H1 (cell line): ENCODE measurements around the gene BRPF1. TPM values are rescaled to one million over a fixed set of nuclear protein-coding genes. Genes with fewer than 3 reads are reported as not detected.

Experiments used
- CTCF ChIA-PET: fragments of 300-600 bp; sonication (Branson Sonifier 250); formaldehyde crosslinking; loops from one replicate; lab custom pipeline; 2021; ENCODE audit not compliant: partially characterized antibody; lab: Charles Lee
- POLR2A ChIA-PET: fragments of 300-600 bp; sonication (Branson Sonifier 250); formaldehyde crosslinking; loops from one replicate; lab custom pipeline; 2021; ENCODE audit warnings: inconsistent platforms; ENCODE audit not compliant: partially characterized antibody; lab: Charles Lee
- DNase-seq, 2 experiments: peaks; one replicate each; pipeline versions ENCODE4 v3.0.0 to v3.0.0-alpha.2; 2010 to 2022; ENCODE audit warnings: low spot score in 2 of 2, low read depth in 1 of 2, mixed read lengths in 1 of 2
- FAIRE-seq: peaks from 2 replicates; lab custom pipeline; 2011; peaks lifted over from hg19 to GRCh38; lab: Jason Lieb, UNC
- H2AFZ ChIP-seq: 2 replicates; pipeline ENCODE4 v1.8.1; 2012; ENCODE audit warnings: low read length, inconsistent platforms
- H2AK5ac ChIP-seq: 2 replicates; pipeline ENCODE4 v1.6.1; 2013; ENCODE audit warnings: low read depth, low read length
- H2BK120ac ChIP-seq: replicated peaks from 2 replicates; pipeline ENCODE3; 2013; ENCODE audit warnings: low read depth, low read length, inconsistent platforms
- H2BK12ac ChIP-seq: 2 replicates; pipeline ENCODE4 v1.6.1; 2013; ENCODE audit warnings: low read depth, low read length
- H2BK15ac ChIP-seq: 2 replicates; pipeline ENCODE4 v1.6.1; 2013; ENCODE audit warnings: low read length
- H2BK20ac ChIP-seq: 2 replicates; pipeline ENCODE4 v1.6.1; 2013; ENCODE audit warnings: low read length
- H2BK5ac ChIP-seq: 2 replicates; pipeline ENCODE4 v1.6.1; 2013; ENCODE audit warnings: low read depth, low read length
- H3K14ac ChIP-seq: 2 replicates; pipeline ENCODE4 v1.6.1; 2013; ENCODE audit warnings: inconsistent platforms; ENCODE audit not compliant: insufficient read length
- H3K18ac ChIP-seq: 2 replicates; pipeline ENCODE4 v1.6.1; 2013; ENCODE audit warnings: low read length; ENCODE audit errors: extremely low read depth
- H3K23ac ChIP-seq: 2 replicates; pipeline ENCODE4 v1.6.1; 2013; ENCODE audit warnings: inconsistent platforms; ENCODE audit not compliant: insufficient read length
- H3K23me2 ChIP-seq: 2 replicates; pipeline ENCODE4 v1.6.1; 2013; ENCODE audit warnings: low read depth, low read length
- H3K27ac ChIP-seq: 2 replicates; pipeline ENCODE4 v1.6.1; 2011; ENCODE audit warnings: low read depth, low read length, inconsistent platforms
- H3K27me3 ChIP-seq, 4 experiments: replicated peaks in 1 of 4; 1 replicate in 1 of 4; 2 replicates in 3 of 4; pipeline versions ENCODE4 v1.6.1 to v1.8.1; 2011 to 2013; ENCODE audit warnings: low read length in 3 of 4, mild to moderate bottlenecking in 3 of 4, inconsistent platforms in 2 of 4, mixed read lengths in 2 of 4, moderate library complexity in 1 of 4; ENCODE audit not compliant: control insufficient read depth in 3 of 4, insufficient read depth in 3 of 4; ENCODE audit errors: extremely low read depth in 1 of 4
- H3K36me3 ChIP-seq, 4 experiments: 2 replicates each; pipeline versions ENCODE4 v1.6.1 to v1.8.1; 2011 to 2013; ENCODE audit warnings: mild to moderate bottlenecking in 4 of 4, low read length in 3 of 4, moderate library complexity in 2 of 4, control low read depth in 1 of 4, inconsistent platforms in 1 of 4; ENCODE audit not compliant: insufficient read depth in 4 of 4, control insufficient read depth in 2 of 4
- H3K4ac ChIP-seq: replicated peaks from 2 replicates; pipeline ENCODE3; 2013; ENCODE audit warnings: low read length, low read depth, mixed read lengths, inconsistent platforms; ENCODE audit not compliant: insufficient read length
- H3K4me1 ChIP-seq, 4 experiments: replicated peaks in 1 of 4; 1 replicate in 1 of 4; 2 replicates in 3 of 4; pipeline versions ENCODE4 v1.6.1 to v1.8.1; 2011 to 2013; ENCODE audit warnings: low read length in 3 of 4, inconsistent platforms in 2 of 4, mixed read lengths in 1 of 4; ENCODE audit not compliant: insufficient read depth in 4 of 4, control insufficient read depth in 3 of 4
- H3K4me2 ChIP-seq, 2 experiments: 2 replicates each; pipeline versions ENCODE4 v1.6.1 to v1.8.1; 2011 to 2013; ENCODE audit warnings: low read depth in 2 of 2, low read length in 2 of 2, control low read depth in 1 of 2, inconsistent platforms in 1 of 2, mild to moderate bottlenecking in 1 of 2; ENCODE audit not compliant: insufficient read depth in 1 of 2
- H3K4me3 ChIP-seq, 4 experiments: fragments of 200-600, 300-600 bp in 1 of 4; sonication (generic), shearing (Covaris generic), sonication (Bioruptor Twin) in 1 of 4; 2 replicates each; pipeline versions ENCODE4 v1.5.1 to v1.8.1; 2011 to 2016; ENCODE audit warnings: low read length in 4 of 4, low read depth in 3 of 4, control low read depth in 2 of 4, inconsistent platforms in 2 of 4, mild to moderate bottlenecking in 2 of 4, mixed read lengths in 1 of 4, moderate library complexity in 1 of 4; ENCODE audit not compliant: insufficient read depth in 2 of 4; ENCODE audit errors: extremely low read depth in 1 of 4
- H3K56ac ChIP-seq: replicated peaks from 2 replicates; pipeline ENCODE3; 2013; ENCODE audit warnings: low read depth, mild to moderate bottlenecking, mixed read lengths, low read length, inconsistent platforms; ENCODE audit not compliant: insufficient read length
- H3K79me1 ChIP-seq: 2 replicates; pipeline ENCODE4 v1.6.1; 2013; ENCODE audit warnings: low read depth, low read length, control low read depth
- H3K79me2 ChIP-seq, 2 experiments: 2 replicates each; pipeline versions ENCODE4 v1.6.1 to v1.8.1; 2012 to 2013; ENCODE audit warnings: low read length in 2 of 2, mild to moderate bottlenecking in 2 of 2, inconsistent platforms in 1 of 2; ENCODE audit not compliant: insufficient read depth in 2 of 2, control insufficient read depth in 1 of 2
- H3K9ac ChIP-seq, 4 experiments: replicated peaks in 1 of 4; 1 replicate in 1 of 4; 2 replicates in 3 of 4; pipeline versions ENCODE4 v1.6.1 to v1.8.1; 2011 to 2013; ENCODE audit warnings: low read depth in 3 of 4, low read length in 3 of 4, control low read depth in 2 of 4, mild to moderate bottlenecking in 2 of 4, moderate library complexity in 2 of 4, inconsistent platforms in 1 of 4; ENCODE audit errors: extremely low read depth in 1 of 4
- H3K9me3 ChIP-seq, 2 experiments: 2 replicates each; pipeline versions ENCODE4 v1.6.1 to v1.8.1; 2012 to 2013; ENCODE audit warnings: mild to moderate bottlenecking in 2 of 2, moderate library complexity in 2 of 2, control low read depth in 1 of 2, inconsistent platforms in 1 of 2, low read depth in 1 of 2, low read length in 1 of 2, mixed read lengths in 1 of 2; ENCODE audit not compliant: insufficient read depth in 2 of 2
- H4K20me1 ChIP-seq, 2 experiments: replicated peaks in 1 of 2; 2 replicates each; pipeline versions ENCODE3 to v1.8.1; 2011 to 2013; ENCODE audit warnings: inconsistent platforms in 2 of 2, low read length in 2 of 2, mild to moderate bottlenecking in 1 of 2; ENCODE audit not compliant: insufficient read depth in 2 of 2, control insufficient read depth in 1 of 2
- H4K5ac ChIP-seq: 2 replicates; pipeline ENCODE4 v1.6.1; 2013; ENCODE audit warnings: low read length, low read depth, mixed read lengths, inconsistent platforms; ENCODE audit not compliant: insufficient read length
- H4K8ac ChIP-seq: 2 replicates; pipeline ENCODE4 v1.8.0; 2013; ENCODE audit warnings: mild to moderate bottlenecking, moderate library complexity, low read length, inconsistent platforms; ENCODE audit not compliant: insufficient read depth; ENCODE audit errors: extremely low read depth
- H4K91ac ChIP-seq: replicated peaks from 2 replicates; pipeline ENCODE3; 2013; ENCODE audit warnings: low read length, mixed read lengths, inconsistent platforms; ENCODE audit not compliant: insufficient read length
- E2F6 ChIP-seq: IDR thresholded peaks from 2 replicates; pipeline ENCODE4 v1.6.1; 2012; ENCODE audit warnings: inconsistent platforms
- EGR1 ChIP-seq: IDR thresholded peaks from 2 replicates; pipeline ENCODE4 v1.6.1; 2011; ENCODE audit warnings: low read depth, low read length, borderline replicate concordance
- EZH2 ChIP-seq: fragments of 200-600 bp; sonication (generic); IDR thresholded peaks from 2 replicates; pipeline ENCODE4 v1.7.1; 2012; ENCODE audit warnings: low read depth, mild to moderate bottlenecking, moderate library complexity, low read length, inconsistent platforms; ENCODE audit not compliant: severe bottlenecking
- KDM5A ChIP-seq: fragments of 200-600 bp; IDR thresholded peaks from 2 replicates; pipeline ENCODE4 v1.7.1; 2012; ENCODE audit warnings: mild to moderate bottlenecking, low read length, inconsistent platforms, mixed read lengths
- NRF1 ChIP-seq: IDR thresholded peaks from 2 replicates; pipeline ENCODE4 v1.6.1; 2011; ENCODE audit warnings: mild to moderate bottlenecking, low read depth, low read length, improper control_type of control experiment
- ZNF274 ChIP-seq: IDR thresholded peaks from 2 replicates; pipeline ENCODE4 v1.7.0; 2012; ENCODE audit warnings: low read length, borderline replicate concordance; ENCODE audit errors: extremely low read depth
- WGBS, 2 experiments: shearing (Covaris generic) in 1 of 2; methylation state at CpG; one replicate each; pipeline versions ENCODE4 v1.1.6 to v1.1.7; 2013 to 2015; ENCODE audit warnings: low lambda C conversion rate in 2 of 2, mixed read lengths in 2 of 2, inconsistent platforms in 1 of 2, low coverage in 1 of 2, missing lambda C conversion rate in 1 of 2; ENCODE audit not compliant: insufficient replicate concordance in 2 of 2, insufficient coverage in 1 of 2, insufficient read length in 1 of 2; ENCODE audit errors: extremely low coverage in 1 of 2, missing lambda C conversion rate in 1 of 2; 5-methylcytosine and 5-hydroxymethylcytosine counted together
- polyA plus RNA-seq, 7 experiments: library from polyadenylated mRNA; depleted of rRNA in 3 of 7; stranded (reverse) in 5 of 7; unstranded in 2 of 7; fragments of >200 nt in 5 of 7; fragments of 200-250 nt in 2 of 7; gene quantifications; 1 replicate in 5 of 7; 2 replicates in 1 of 7; 4 replicates in 1 of 7; pipeline versions ENCODE4 v1.2.1 to v1.2.3, GENCODE V29; 2011 to 2013; ENCODE audit warnings: missing spikeins in 2 of 7, mixed read lengths in 2 of 7
- total RNA-seq: library from RNA; stranded (reverse); fragmentation: NEBNext Ultra II Directional; extraction: Animal tissue kit (Norgen Biotek cat#: 25700); gene quantifications from 2 replicates; pipeline ENCODE4 v1.2.1, GENCODE V29; 2021

Gene BRPF1
- total and polyA plus RNA-seq, 2 of the 8 experiments (the other 6 are each of a cell fraction or from before 2014, with no cell fraction given), result 11.3 to 21.7 TPM

- H2BK12ac ChIP-seq, result no peak overlapping the region
- H3K79me2 ChIP-seq, result no peaks in the 10 kb centered on the region
- no peak overlapping the region for H3K4me2 ChIP-seq
- no peak overlapping the region for H2AFZ ChIP-seq
- peaks cover 10 to 34% (median 20%) of the 10 kb centered on the region in 4 experiments; a peak in 7 of 8 replicates for H3K36me3 ChIP-seq
- no peak overlapping the region for H3K9ac ChIP-seq
- H3K9me3 ChIP-seq, result no peaks in the 10 kb centered on the region
- no peak for FAIRE-seq
- H3K14ac ChIP-seq, result no peak overlapping the region
- no peaks in the 10 kb centered on the region for H3K4me1 ChIP-seq
- no peak overlapping the region for H3K56ac ChIP-seq
- H4K8ac ChIP-seq, result no peak overlapping the region
- H2BK20ac ChIP-seq, result no peak overlapping the region
- H3K23me2 ChIP-seq, result no peaks in the 10 kb centered on the region
- no peak overlapping the region for H2BK15ac ChIP-seq
- H2BK5ac ChIP-seq, result no peak overlapping the region
- peaks cover 0 to 3% of the 10 kb centered on the region in 2 experiments for H4K20me1 ChIP-seq
- no peak overlapping the region for H2AK5ac ChIP-seq
- H3K27ac ChIP-seq, result no peak overlapping the region
- no peak for DNase-seq
- H3K4me3 ChIP-seq, result no peak overlapping the region
- H3K27me3 ChIP-seq, result no peaks in the 10 kb centered on the region
- 86% methylated on average over 2 of the region's 4 CpGs; no CpG with 5 or more reads in 1 of the 2 experiments for WGBS, 2 experiments
- TF ChIP-seq NRF1, result no peak
- no peak for TF ChIP-seq KDM5A
- TF ChIP-seq E2F6, result no peak
- TF ChIP-seq EGR1, result no peak
- no peak for TF ChIP-seq ZNF274
- TF ChIP-seq EZH2, result no peak
- H4K5ac ChIP-seq, result no peak overlapping the region
- no peaks in the 10 kb centered on the region for H3K79me1 ChIP-seq
- H3K23ac ChIP-seq, result no peak overlapping the region
- no peak overlapping the region for H3K18ac ChIP-seq
- no peak overlapping the region for H4K91ac ChIP-seq
- no peak overlapping the region for H3K4ac ChIP-seq
- ChIA-PET CTCF (interaction anchor here (0.9 to 6.9 kb wide), 4 partner anchors 11 to 187 kb away, joined by 3 to 48 read pairs (median 6); no protein-coding TSS in a partner anchor), POLR2A (interaction anchor here (0.6 to 2.4 kb wide), 3 partner anchors 9 to 452 kb away, joined by 3 to 9 read pairs (median 4); no protein-coding TSS in a partner anchor)
- H2BK120ac ChIP-seq, result no peak overlapping the region
Observed at GRCh38 chr3:9689757-9690156, 41.8 kb upstream of the BRPF1 start.
